Stimulated activated CD4-positive, alpha-beta T cell treated with anti-CD3 and anti-CD28 coated beads, Interleukin-12 subunit alpha, Interleukin-12 subunit beta, amount 100 ng/mL, for 4 hours (primary cell): ENCODE data around the gene CNPY3.

Source experiments
- DNase-seq: peaks from one replicate; pipeline ENCODE4 v3.0.0-alpha.2; 2020

CNPY3 gene

GRCh38 chr6:42984924-42985475 is 55.7 kb downstream of the CNPY3 start:
- no peak for DNase-seq

- no peak for DNase-seq
These were observed 58.5 kb downstream of the CNPY3 start for GRCh38 chr6:42987533-42988451.

DNA sequence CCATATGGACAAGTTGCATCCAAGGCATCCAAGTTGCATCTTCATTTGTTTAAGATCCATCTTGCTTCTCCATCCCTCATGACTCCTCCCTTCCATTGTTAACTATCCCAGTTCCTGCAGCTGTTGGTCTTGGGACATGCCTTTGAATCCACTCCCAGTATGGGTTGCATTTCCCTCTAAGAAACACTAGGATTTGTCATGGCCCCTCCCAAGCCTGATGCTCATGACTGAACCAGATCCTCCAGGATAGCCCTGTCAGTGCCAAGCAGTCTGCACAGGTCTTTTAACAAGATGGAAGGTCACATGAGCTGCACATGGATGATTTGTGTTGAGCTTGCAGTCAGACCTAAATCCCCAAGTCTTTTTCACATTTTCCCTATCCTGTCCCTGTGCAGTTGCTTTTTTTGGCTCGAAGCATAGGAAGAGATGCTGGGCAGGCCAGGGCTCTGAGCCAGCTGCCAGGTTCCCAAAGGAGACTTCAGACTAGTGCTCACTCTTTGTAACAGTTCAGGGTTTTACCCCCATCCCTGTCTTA is 59.3 kb downstream of the CNPY3 start:
- no peak for DNase-seq
